ENCODE data around the gene PALS1.
A peak's percentile ranks its signal among the peaks of the same experiment; 100 is the strongest.

Gene PALS1

GRCh38 chr14:67221248-67221981 lies 19.8 kb upstream of the PALS1 start:
- Histone ChIP-seq H3K27ac (ENCODE audit: low read length) (no peak overlapping the region), H3K79me2 (ENCODE audit: insufficient read depth, low read length) (no peaks in the 10 kb centered on the region), H3K36me3 (ENCODE audit: insufficient read depth, low read length) (no peaks in the 10 kb centered on the region), H2AFZ (ENCODE audit: low read depth, low read length) (no peak overlapping the region), H3K4me3 (ENCODE audit: low read depth in 1 of 2, low read length in 2 of 2) (no peak overlapping the region), H4K20me1 (ENCODE audit: insufficient read depth, low read length) (no peaks in the 10 kb centered on the region), H3K4me2 (ENCODE audit: insufficient read depth, low read length) (no peak overlapping the region), H3K4me1 (ENCODE audit: insufficient read depth, low read length) (no peaks in the 10 kb centered on the region), H3K27me3 (ENCODE audit: insufficient read depth, low read length, poor library complexity) (no peaks in the 10 kb centered on the region), H3K9me3 (ENCODE audit: insufficient read depth, low read length, severe bottlenecking) (no peaks in the 10 kb centered on the region), H3K9ac (ENCODE audit: low read depth, low read length) (no peak overlapping the region)
- DNase-seq (no peak), ATAC-seq (ENCODE audit: insufficient read depth, low read depth) (no peak)
- no peak for TF ChIP-seq EZH2 (IDR thresholded peaks at IDR 0.05; ENCODE audit: borderline replicate concordance, low read depth, low read length, severe bottlenecking)

GRCh38 chr14:67221982-67222328 lies 19.3 kb upstream of the PALS1 start:
- TF ChIP-seq EZH2 (IDR thresholded peaks at IDR 0.05; ENCODE audit: borderline replicate concordance, low read depth, low read length, severe bottlenecking): no peak
- TF ChIP-seq CTCF (IDR thresholded peaks at IDR 0.05; ENCODE audit: borderline replicate concordance, extremely low read depth, low read length, poor library complexity, severe bottlenecking): no peak
- no peak for DNase-seq
- Histone ChIP-seq H3K79me2 (ENCODE audit: insufficient read depth, low read length) (no peaks in the 10 kb centered on the region), H3K4me3 (ENCODE audit: low read depth in 1 of 2, low read length in 2 of 2) (no peak overlapping the region), H3K36me3 (ENCODE audit: insufficient read depth, low read length) (no peaks in the 10 kb centered on the region), H3K9me3 (ENCODE audit: insufficient read depth, low read length, severe bottlenecking) (no peaks in the 10 kb centered on the region), H3K4me2 (ENCODE audit: insufficient read depth, low read length) (no peak overlapping the region), H3K4me1 (ENCODE audit: insufficient read depth, low read length) (no peaks in the 10 kb centered on the region), H3K27me3 (ENCODE audit: insufficient read depth, low read length, poor library complexity) (no peaks in the 10 kb centered on the region), H3K27ac (ENCODE audit: low read length) (no peak overlapping the region), H4K20me1 (ENCODE audit: insufficient read depth, low read length) (no peaks in the 10 kb centered on the region), H2AFZ (ENCODE audit: low read depth, low read length) (no peak overlapping the region), H3K9ac (ENCODE audit: low read depth, low read length) (no peak overlapping the region)
- no peak for ATAC-seq (ENCODE audit: insufficient read depth, low read depth)

- no peaks in the 10 kb centered on the region for H3K79me2 ChIP-seq (ENCODE audit: insufficient read depth, low read length)
- H3K9ac ChIP-seq (ENCODE audit: low read depth, low read length): no peak overlapping the region
- H3K27me3 ChIP-seq (ENCODE audit: insufficient read depth, low read length, poor library complexity): no peaks in the 10 kb centered on the region
- ATAC-seq (ENCODE audit: insufficient read depth, low read depth) (0 out of 3 replicates have a peak, but pooled peaks have one; percentile 19), DNase-seq (no peak)
- no peak overlapping the region for H3K4me2 ChIP-seq (ENCODE audit: insufficient read depth, low read length)
- no peak for TF ChIP-seq EZH2 (IDR thresholded peaks at IDR 0.05; ENCODE audit: borderline replicate concordance, low read depth, low read length, severe bottlenecking)
- no peak for TF ChIP-seq CTCF (IDR thresholded peaks at IDR 0.05; ENCODE audit: borderline replicate concordance, extremely low read depth, low read length, poor library complexity, severe bottlenecking)
- no peaks in the 10 kb centered on the region for H3K9me3 ChIP-seq (ENCODE audit: insufficient read depth, low read length, severe bottlenecking)
- no peak overlapping the region for H2AFZ ChIP-seq (ENCODE audit: low read depth, low read length)
- H4K20me1 ChIP-seq (ENCODE audit: insufficient read depth, low read length): no peaks in the 10 kb centered on the region
- H3K36me3 ChIP-seq (ENCODE audit: insufficient read depth, low read length): no peaks in the 10 kb centered on the region
- no peak overlapping the region for H3K4me3 ChIP-seq (ENCODE audit: low read depth in 1 of 2, low read length in 2 of 2)
- no peak overlapping the region for H3K27ac ChIP-seq (ENCODE audit: low read length)
- H3K4me1 ChIP-seq (ENCODE audit: insufficient read depth, low read length): no peaks in the 10 kb centered on the region
Observed at GRCh38 chr14:67225523-67225922, 15.7 kb upstream of the PALS1 start.

- Histone ChIP-seq H3K27me3 (ENCODE audit: insufficient read depth, low read length, poor library complexity) (no peaks in the 10 kb centered on the region), H4K20me1 (ENCODE audit: insufficient read depth, low read length) (no peaks in the 10 kb centered on the region), H3K9me3 (ENCODE audit: insufficient read depth, low read length, severe bottlenecking) (no peaks in the 10 kb centered on the region), H2AFZ (ENCODE audit: low read depth, low read length) (no peak overlapping the region), H3K9ac (ENCODE audit: low read depth, low read length) (no peak overlapping the region), H3K36me3 (ENCODE audit: insufficient read depth, low read length) (no peaks in the 10 kb centered on the region), H3K4me1 (ENCODE audit: insufficient read depth, low read length) (no peaks in the 10 kb centered on the region), H3K27ac (ENCODE audit: low read length) (no peak overlapping the region), H3K4me3 (ENCODE audit: low read depth in 1 of 2, low read length in 2 of 2) (no peak overlapping the region), H3K4me2 (ENCODE audit: insufficient read depth, low read length) (no peak overlapping the region), H3K79me2 (ENCODE audit: insufficient read depth, low read length) (no peaks in the 10 kb centered on the region)
- TF ChIP-seq CTCF (IDR thresholded peaks at IDR 0.05; ENCODE audit: borderline replicate concordance, extremely low read depth, low read length, poor library complexity, severe bottlenecking) (no peak), EZH2 (IDR thresholded peaks at IDR 0.05; ENCODE audit: borderline replicate concordance, low read depth, low read length, severe bottlenecking) (no peak)
- DNase-seq (no peak), ATAC-seq (ENCODE audit: insufficient read depth, low read depth) (no peak)
Observed at GRCh38 chr14:67228325-67228984, 12.8 kb upstream of the PALS1 start.
